Measurements from ENCODE around the gene PHLDB1.

- no peak for TF ChIP-seq EZH2phosphoT487 (IDR thresholded peaks at IDR 0.05; ENCODE audit: borderline replicate concordance)
- no peak for TF ChIP-seq POLR2A (IDR thresholded peaks at IDR 0.05; ENCODE audit: borderline replicate concordance, extremely low read depth, insufficient read depth, insufficient read length)
- no peak for TF ChIP-seq CTCF (IDR thresholded peaks at IDR 0.05 in 2 of 3, conservative IDR thresholded peaks at IDR 0.05 in 1 of 3; ENCODE audit: borderline replicate concordance in 1 of 3, insufficient read depth in 1 of 3, low read depth in 2 of 3, low read length in 2 of 3)
- TF ChIP-seq SRF (IDR thresholded peaks at IDR 0.05; ENCODE audit: low read depth) = no peak
- no peak for TF ChIP-seq CBX3 (IDR thresholded peaks at IDR 0.05; ENCODE audit: low read depth)
- no peak for TF ChIP-seq ZBTB33 (IDR thresholded peaks at IDR 0.05; ENCODE audit: extremely low read depth, insufficient replicate concordance, low read length)
- no peak for TF ChIP-seq POLR2AphosphoS5 (IDR thresholded peaks at IDR 0.05; ENCODE audit: low read depth, low read length)
- TF ChIP-seq RAD21 (IDR thresholded peaks at IDR 0.05; ENCODE audit: low read depth) = no peak
- TF ChIP-seq ZFX (IDR thresholded peaks at IDR 0.05) = no peak
- no peak for TF ChIP-seq REST (IDR thresholded peaks at IDR 0.05; ENCODE audit: low read depth)
- TF ChIP-seq MAX (IDR thresholded peaks at IDR 0.05) = no peak
- TF ChIP-seq SP1 (IDR thresholded peaks at IDR 0.05; ENCODE audit: low read depth) = no peak
- no peak for TF ChIP-seq ATF3 (IDR thresholded peaks at IDR 0.05)
Observed at GRCh38 chr11:118605116-118605867, 2.1 kb upstream of the PHLDB1 start.

All from HCT116 (cell line).